WTC11 (cell line): ENCODE data around the gene ABCG8. TPM values are rescaled to one million over a fixed set of nuclear protein-coding genes. Genes with fewer than 3 reads are reported as not detected.

ENCODE experiments used
- ATAC-seq: fragments of 200-7000 bp; cut with Tn5 transposase; 2 replicates; pipeline ENCODE4 v1.10.0; 2021; ENCODE audit warnings: mild to moderate bottlenecking, moderate library complexity
- CTCF ChIA-PET: fragments of 300-600 bp; sonication (Branson Sonifier 250); formaldehyde crosslinking; loops from one replicate; lab custom pipeline; 2021; ENCODE audit warnings: antibody characterized with exemption; lab: Charles Lee
- POLR2A ChIA-PET: fragments of 350-600 bp; sonication (Branson Sonifier 250); formaldehyde crosslinking; loops from one replicate; lab custom pipeline; 2021; ENCODE audit warnings: antibody characterized with exemption; lab: Charles Lee
- DNase-seq: peaks from one replicate; pipeline ENCODE4 v3.0.0; 2021; ENCODE audit warnings: low spot score
- H3K27ac Mint-ChIP-seq: 2 replicates; pipeline ENCODE4 v1.8.0; 2021; ENCODE audit warnings: mixed read lengths
- H3K27me3 Mint-ChIP-seq: 2 replicates; pipeline ENCODE4 v1.8.0; 2021; ENCODE audit warnings: low read depth, mild to moderate bottlenecking, moderate library complexity, mixed read lengths
- H3K36me3 Mint-ChIP-seq: 2 replicates; pipeline ENCODE4 v1.8.0; 2021; ENCODE audit warnings: mixed read lengths
- H3K4me1 Mint-ChIP-seq: 2 replicates; pipeline ENCODE4 v1.8.0; 2022; ENCODE audit warnings: mixed read lengths
- H3K4me3 Mint-ChIP-seq: 2 replicates; pipeline ENCODE4 v1.8.0; 2021; ENCODE audit warnings: mild to moderate bottlenecking, moderate library complexity, mixed read lengths
- H3K9me3 Mint-ChIP-seq: 2 replicates; pipeline ENCODE4 v1.8.0; 2021; ENCODE audit warnings: mixed read lengths
- E2F5 ChIP-seq: sonication (generic); formaldehyde crosslinking; IDR thresholded peaks from 2 replicates; pipeline ENCODE4 v1.8.1; 2022; ENCODE audit warnings: mild to moderate bottlenecking, moderate library complexity, missing genetic modification reagents
- ELF4 ChIP-seq: sonication (generic); formaldehyde crosslinking; IDR thresholded peaks from 2 replicates; pipeline ENCODE4 v1.8.1; 2022; ENCODE audit warnings: low read depth, mild to moderate bottlenecking, moderate library complexity, missing genetic modification reagents
- ETV6 ChIP-seq: sonication (generic); formaldehyde crosslinking; IDR thresholded peaks from 2 replicates; pipeline ENCODE4 v1.8.1; 2022; ENCODE audit warnings: mild to moderate bottlenecking, missing genetic modification reagents
- FOXK1 ChIP-seq: sonication (generic); formaldehyde crosslinking; IDR thresholded peaks from 2 replicates; pipeline ENCODE4 v1.8.0; 2022; ENCODE audit warnings: mild to moderate bottlenecking, moderate library complexity, missing genetic modification reagents
- GABPB1 ChIP-seq: sonication (generic); formaldehyde crosslinking; IDR thresholded peaks from 2 replicates; pipeline ENCODE4 v1.8.1; 2023; ENCODE audit warnings: mild to moderate bottlenecking, missing genetic modification reagents
- GRHL2 ChIP-seq: fragments of 250-450 bp; sonication (Bioruptor Pico); IDR thresholded peaks from 2 replicates; pipeline ENCODE4 v1.8.0; 2022; ENCODE audit warnings: mild to moderate bottlenecking, moderate library complexity; ENCODE audit not compliant: insufficient replicate concordance, severe bottlenecking
- GTF2I ChIP-seq: fragments of 250-450 bp; sonication (Bioruptor Pico); conservative IDR thresholded peaks from 2 replicates; pipeline ENCODE4 v1.4.0; 2021; ENCODE audit warnings: mild to moderate bottlenecking
- HMGA2 ChIP-seq: fragments of 250-450 bp; sonication (Bioruptor Pico); IDR thresholded peaks from 2 replicates; pipeline ENCODE4 v1.4.0; 2021; ENCODE audit warnings: mild to moderate bottlenecking, moderate library complexity
- HMGXB4 ChIP-seq: sonication (generic); formaldehyde crosslinking; IDR thresholded peaks from 2 replicates; pipeline ENCODE4 v1.8.1; 2023; ENCODE audit warnings: mild to moderate bottlenecking, moderate library complexity, missing genetic modification reagents
- JAZF1 ChIP-seq: fragments of 250-450 bp; sonication (Bioruptor Pico); IDR thresholded peaks from 2 replicates; pipeline ENCODE4 v1.9.0; 2021; ENCODE audit warnings: moderate library complexity, mild to moderate bottlenecking, inconsistent platforms
- MLX ChIP-seq: sonication (generic); formaldehyde crosslinking; IDR thresholded peaks from 2 replicates; pipeline ENCODE4 v1.8.1; 2023; ENCODE audit warnings: mild to moderate bottlenecking, missing genetic modification reagents, moderate library complexity
- NFATC4 ChIP-seq: fragments of 250-450 bp; sonication (Bioruptor Pico); IDR thresholded peaks from 2 replicates; pipeline ENCODE4 v1.9.0; 2021; ENCODE audit warnings: mild to moderate bottlenecking
- NFYB ChIP-seq: sonication (generic); formaldehyde crosslinking; conservative IDR thresholded peaks from 2 replicates; pipeline ENCODE4 v1.8.0; 2022; ENCODE audit warnings: low read depth, missing genetic modification reagents
- OVOL2 ChIP-seq: fragments of 250-450 bp; sonication (Bioruptor Pico); IDR thresholded peaks from 2 replicates; pipeline ENCODE4 v1.9.0; 2021; ENCODE audit warnings: mild to moderate bottlenecking, borderline replicate concordance
- RORB ChIP-seq: fragments of 250-450 bp; sonication (Bioruptor Pico); IDR thresholded peaks from 2 replicates; pipeline ENCODE4 v1.9.0; 2021; ENCODE audit warnings: mild to moderate bottlenecking
- SMAD4 ChIP-seq: sonication (generic); formaldehyde crosslinking; IDR thresholded peaks from 2 replicates; pipeline ENCODE4 v1.8.0; 2022; ENCODE audit warnings: mild to moderate bottlenecking, missing genetic modification reagents
- TEAD4 ChIP-seq: sonication (generic); formaldehyde crosslinking; IDR thresholded peaks from 2 replicates; pipeline ENCODE4 v1.8.0; 2022; ENCODE audit warnings: mild to moderate bottlenecking, missing genetic modification reagents
- ZBTB21 ChIP-seq: sonication (generic); formaldehyde crosslinking; IDR thresholded peaks from 2 replicates; pipeline ENCODE4 v1.8.1; 2023; ENCODE audit warnings: mild to moderate bottlenecking, missing genetic modification reagents, borderline replicate concordance
- ZNF138 ChIP-seq: sonication (generic); formaldehyde crosslinking; conservative IDR thresholded peaks from 2 replicates; pipeline ENCODE4 v1.8.1; 2022; ENCODE audit warnings: mild to moderate bottlenecking, moderate library complexity, missing genetic modification reagents
- ZNF317 ChIP-seq: sonication (generic); formaldehyde crosslinking; IDR thresholded peaks from 2 replicates; pipeline ENCODE4 v1.8.1; 2023; ENCODE audit warnings: low read depth, mild to moderate bottlenecking, moderate library complexity, missing genetic modification reagents, borderline replicate concordance
- ZNF423 ChIP-seq: fragments of 250-450 bp; sonication (Bioruptor Pico); IDR thresholded peaks from 2 replicates; pipeline ENCODE4 v2.1.2; 2022; ENCODE audit warnings: mild to moderate bottlenecking, moderate library complexity
- total RNA-seq: library from RNA; stranded (reverse); gene quantifications from 3 replicates; pipeline ENCODE4 v1.2.3, GENCODE V29; 2021
- TF ChIP-seq, protein P1 (sequence below): sonication (generic); formaldehyde crosslinking; IDR thresholded peaks from 2 replicates; pipeline ENCODE4 v1.8.0; 2022; ENCODE audit warnings: mild to moderate bottlenecking, missing genetic modification reagents
- TF ChIP-seq, protein P2 (sequence below): sonication (generic); formaldehyde crosslinking; IDR thresholded peaks from 2 replicates; pipeline ENCODE4 v1.8.1; 2022; ENCODE audit warnings: low read depth, missing genetic modification reagents, borderline replicate concordance
- TF ChIP-seq, protein P3 (sequence below): sonication (generic); formaldehyde crosslinking; IDR thresholded peaks from 2 replicates; pipeline ENCODE4 v1.8.0; 2023; ENCODE audit warnings: missing genetic modification reagents

Gene ABCG8
- total RNA-seq, 1 experiment from 2014 or later, result not detected

- ATAC-seq (no peak), DNase-seq (no peak)
- Mint-ChIP-seq H3K4me1 (no peaks in the 10 kb centered on the region), H3K27me3 (no peaks in the 10 kb centered on the region), H3K36me3 (no peaks in the 10 kb centered on the region), H3K9me3 (no peaks in the 10 kb centered on the region; the same call in 1 of the 2 replicates), H3K27ac (no peak overlapping the region), H3K4me3 (no peak overlapping the region)
- ChIA-PET POLR2A (no interaction called here), CTCF (no interaction called here)
- TF ChIP-seq JAZF1 (no peak), HMGXB4 (no peak), NFATC4 (CRISPR knock-in tag) (no peak), RORB (CRISPR knock-in tag) (no peak)
Observed at GRCh38 chr2:43812006-43812405, 26.8 kb upstream of the ABCG8 start.

DNA sequence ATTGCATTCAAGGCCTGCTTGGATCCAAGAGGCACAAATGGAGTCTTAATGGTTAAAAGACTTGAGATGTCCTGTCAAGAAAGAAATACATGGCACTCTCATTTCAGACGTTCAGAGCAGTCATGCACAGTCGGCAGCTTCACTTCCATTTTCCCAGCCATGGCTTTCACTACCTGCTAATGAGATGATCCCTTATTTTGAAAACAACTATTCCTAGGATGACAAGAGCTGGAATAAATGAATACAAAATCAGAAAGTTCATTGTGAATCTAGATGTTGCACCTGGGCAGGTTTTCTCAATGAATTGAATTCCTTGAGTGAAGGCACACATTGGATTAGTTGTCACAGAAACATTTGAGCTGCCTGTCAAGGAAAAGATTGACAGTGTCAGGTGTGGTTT is 25.8 kb upstream of the ABCG8 start:
- Mint-ChIP-seq H3K36me3 (no peaks in the 10 kb centered on the region), H3K27me3 (no peaks in the 10 kb centered on the region), H3K27ac (no peak overlapping the region), H3K9me3 (no peaks in the 10 kb centered on the region; the same call in 1 of the 2 replicates), H3K4me1 (no peaks in the 10 kb centered on the region), H3K4me3 (no peak overlapping the region)
- TF ChIP-seq, protein P1, sequence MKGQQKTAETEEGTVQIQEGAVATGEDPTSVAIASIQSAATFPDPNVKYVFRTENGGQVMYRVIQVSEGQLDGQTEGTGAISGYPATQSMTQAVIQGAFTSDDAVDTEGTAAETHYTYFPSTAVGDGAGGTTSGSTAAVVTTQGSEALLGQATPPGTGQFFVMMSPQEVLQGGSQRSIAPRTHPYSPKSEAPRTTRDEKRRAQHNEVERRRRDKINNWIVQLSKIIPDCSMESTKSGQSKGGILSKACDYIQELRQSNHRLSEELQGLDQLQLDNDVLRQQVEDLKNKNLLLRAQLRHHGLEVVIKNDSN (CRISPR knock-in tag), result no peak
- TF ChIP-seq NFYB (CRISPR knock-in tag) (no peak), TEAD4 (no peak), ZBTB21 (CRISPR knock-in tag) (no peak), ETV6 (no peak), OVOL2 (CRISPR knock-in tag) (no peak), SMAD4 (CRISPR knock-in tag) (no peak), HMGA2 (CRISPR knock-in tag) (no peak), ZNF138 (no peak), GRHL2 (no peak), E2F5 (CRISPR knock-in tag) (no peak), GTF2I (CRISPR knock-in tag) (no peak), GABPB1 (CRISPR knock-in tag) (no peak), ELF4 (CRISPR knock-in tag) (no peak), MLX (no peak), FOXK1 (CRISPR knock-in tag) (no peak), ZNF317 (CRISPR knock-in tag) (no peak), ZNF423 (CRISPR knock-in tag) (no peak)
- TF ChIP-seq, protein P2, sequence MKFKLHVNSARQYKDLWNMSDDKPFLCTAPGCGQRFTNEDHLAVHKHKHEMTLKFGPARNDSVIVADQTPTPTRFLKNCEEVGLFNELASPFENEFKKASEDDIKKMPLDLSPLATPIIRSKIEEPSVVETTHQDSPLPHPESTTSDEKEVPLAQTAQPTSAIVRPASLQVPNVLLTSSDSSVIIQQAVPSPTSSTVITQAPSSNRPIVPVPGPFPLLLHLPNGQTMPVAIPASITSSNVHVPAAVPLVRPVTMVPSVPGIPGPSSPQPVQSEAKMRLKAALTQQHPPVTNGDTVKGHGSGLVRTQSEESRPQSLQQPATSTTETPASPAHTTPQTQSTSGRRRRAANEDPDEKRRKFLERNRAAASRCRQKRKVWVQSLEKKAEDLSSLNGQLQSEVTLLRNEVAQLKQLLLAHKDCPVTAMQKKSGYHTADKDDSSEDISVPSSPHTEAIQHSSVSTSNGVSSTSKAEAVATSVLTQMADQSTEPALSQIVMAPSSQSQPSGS (CRISPR knock-in tag), result no peak
- TF ChIP-seq, protein P3, sequence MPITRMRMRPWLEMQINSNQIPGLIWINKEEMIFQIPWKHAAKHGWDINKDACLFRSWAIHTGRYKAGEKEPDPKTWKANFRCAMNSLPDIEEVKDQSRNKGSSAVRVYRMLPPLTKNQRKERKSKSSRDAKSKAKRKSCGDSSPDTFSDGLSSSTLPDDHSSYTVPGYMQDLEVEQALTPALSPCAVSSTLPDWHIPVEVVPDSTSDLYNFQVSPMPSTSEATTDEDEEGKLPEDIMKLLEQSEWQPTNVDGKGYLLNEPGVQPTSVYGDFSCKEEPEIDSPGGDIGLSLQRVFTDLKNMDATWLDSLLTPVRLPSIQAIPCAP (CRISPR knock-in tag), result no peak
- DNase-seq (no peak), ATAC-seq (no peak)
- ChIA-PET CTCF (no interaction called here), POLR2A (no interaction called here)
